OCI-LY3 (cell line): ENCODE data around the gene SLC17A6.

Source experiments
- H2AFZ ChIP-seq: fragments of 200-600, 300-600 bp; shearing (Covaris generic); 2 replicates; pipeline ENCODE4 v1.6.0; 2014; ENCODE audit warnings: antibody characterized with exemption, low read depth, low read length
- H3K27ac ChIP-seq: fragments of 200-600, 300-600 bp; sonication (generic); 2 replicates; pipeline ENCODE4 v1.5.1; 2014; ENCODE audit warnings: mild to moderate bottlenecking, low read length, moderate library complexity, mixed read lengths
- H3K27me3 ChIP-seq: fragments of 200-600, 300-600 bp; sonication (generic); 2 replicates; pipeline ENCODE4 v1.6.1; 2014; ENCODE audit warnings: low read depth, low read length, mixed read lengths
- H3K36me3 ChIP-seq: fragments of 200-600, 300-600 bp; sonication (generic); replicated peaks from 2 replicates; pipeline ENCODE3; 2014; ENCODE audit warnings: low read depth, low read length, mixed read lengths
- H3K4me1 ChIP-seq: fragments of 300-600, 200-600 bp; sonication (generic); 2 replicates; pipeline ENCODE4 v1.6.1; 2014; ENCODE audit warnings: low read length, mixed read lengths
- H3K4me2 ChIP-seq: fragments of 200-600, 300-600 bp; sonication (generic); 2 replicates; pipeline ENCODE4 v1.6.1; 2014; ENCODE audit warnings: low read length, mixed read lengths
- H3K4me3 ChIP-seq: fragments of 300-600, 200-600 bp; sonication (generic); 2 replicates; pipeline ENCODE4 v1.5.1; 2014; ENCODE audit warnings: antibody characterized with exemption, mild to moderate bottlenecking, low read length, moderate library complexity
- H3K79me2 ChIP-seq: fragments of 300-600, 200-600 bp; shearing (Covaris generic); 2 replicates; pipeline ENCODE4 v1.6.1; 2014; ENCODE audit warnings: mild to moderate bottlenecking, low read length, mixed read lengths
- H3K9ac ChIP-seq: fragments of 300-600, 200-600 bp; shearing (Covaris generic); 2 replicates; pipeline ENCODE4 v1.6.0; 2014; ENCODE audit warnings: mild to moderate bottlenecking, low read length, moderate library complexity
- H3K9me3 ChIP-seq: fragments of 200-600, 300-600 bp; shearing (Covaris generic); 2 replicates; pipeline ENCODE4 v1.6.1; 2014; ENCODE audit warnings: low read length, mixed read lengths; ENCODE audit not compliant: insufficient read depth
- H4K20me1 ChIP-seq: fragments of 200-600, 300-600 bp; sonication (generic); 2 replicates; pipeline ENCODE4 v1.6.1; 2016; ENCODE audit warnings: low read length, mixed read lengths; ENCODE audit not compliant: insufficient read depth
- CTCF ChIP-seq: fragments of 200-600, 300-600 bp; sonication (generic); IDR thresholded peaks from 2 replicates; pipeline ENCODE4 v1.5.1; 2014; ENCODE audit warnings: antibody characterized with exemption, low read length, low read depth
- EZH2phosphoT487 ChIP-seq: fragments of 200-600 bp; shearing (Covaris generic); IDR thresholded peaks from 2 replicates; pipeline ENCODE4 v1.6.1; 2018; ENCODE audit warnings: antibody characterized with exemption, mixed run types, low read depth

Gene SLC17A6

DNA sequence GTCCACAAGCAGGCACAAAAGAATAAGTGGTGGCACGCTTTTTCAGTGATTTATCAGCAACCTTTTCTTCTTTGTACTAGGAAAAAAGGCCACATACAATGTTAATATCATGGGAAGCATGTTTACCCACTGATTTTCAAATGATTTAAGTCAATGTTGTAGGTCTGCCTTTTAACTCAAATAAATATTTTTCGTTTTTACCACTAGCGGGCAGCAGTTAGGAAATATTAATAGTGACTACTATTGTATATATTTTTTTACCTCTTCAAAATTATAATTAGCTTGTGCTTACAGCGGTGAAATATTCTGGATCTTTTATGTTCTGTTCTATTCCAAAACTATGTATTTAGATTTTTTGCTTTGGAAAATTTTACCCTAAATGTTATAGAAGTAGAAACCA is 6.4 kb upstream of the SLC17A6 start:
- no peaks in the 10 kb centered on the region for H3K27me3 ChIP-seq
- peak; percentile 50 for TF ChIP-seq CTCF
- TF ChIP-seq EZH2phosphoT487: no peak
- no peaks in the 10 kb centered on the region for H3K79me2 ChIP-seq
- no peak overlapping the region for H2AFZ ChIP-seq
- no peaks in the 10 kb centered on the region for H4K20me1 ChIP-seq
- H3K4me2 ChIP-seq: no peak overlapping the region
- H3K9ac ChIP-seq: no peak overlapping the region
- H3K4me1 ChIP-seq: no peaks in the 10 kb centered on the region
- H3K27ac ChIP-seq: no peak overlapping the region
- H3K4me3 ChIP-seq: no peak overlapping the region
- H3K9me3 ChIP-seq: no peaks in the 10 kb centered on the region
- no peaks in the 10 kb centered on the region for H3K36me3 ChIP-seq

GRCh38 chr11:22336587-22336986 is 1.6 kb upstream of the SLC17A6 start:
- no peaks in the 10 kb centered on the region for H3K4me1 ChIP-seq
- H4K20me1 ChIP-seq: no peaks in the 10 kb centered on the region

GRCh38 chr11:22339611-22340010 is 1.4 kb downstream of the SLC17A6 start:
- Histone ChIP-seq H3K79me2 (no peaks in the 10 kb centered on the region), H3K27me3 (no peaks in the 10 kb centered on the region), H3K9me3 (no peaks in the 10 kb centered on the region), H3K4me3 (no peak overlapping the region), H3K4me1 (no peaks in the 10 kb centered on the region), H3K9ac (no peak overlapping the region), H3K36me3 (no peaks in the 10 kb centered on the region), H2AFZ (no peak overlapping the region), H4K20me1 (no peaks in the 10 kb centered on the region), H3K4me2 (no peak overlapping the region), H3K27ac (no peak overlapping the region)
- TF ChIP-seq CTCF (no peak), EZH2phosphoT487 (no peak)

More at GRCh38 chr11:22336587-22336986, 1.6 kb upstream of the SLC17A6 start:
- Histone ChIP-seq H3K4me3 (no peak overlapping the region), H3K4me2 (no peak overlapping the region), H3K36me3 (no peaks in the 10 kb centered on the region), H3K9ac (no peak overlapping the region), H3K27ac (no peak overlapping the region), H3K9me3 (no peaks in the 10 kb centered on the region), H3K27me3 (no peaks in the 10 kb centered on the region), H2AFZ (no peak overlapping the region), H3K79me2 (no peaks in the 10 kb centered on the region)
- TF ChIP-seq CTCF (no peak), EZH2phosphoT487 (no peak)

DNA sequence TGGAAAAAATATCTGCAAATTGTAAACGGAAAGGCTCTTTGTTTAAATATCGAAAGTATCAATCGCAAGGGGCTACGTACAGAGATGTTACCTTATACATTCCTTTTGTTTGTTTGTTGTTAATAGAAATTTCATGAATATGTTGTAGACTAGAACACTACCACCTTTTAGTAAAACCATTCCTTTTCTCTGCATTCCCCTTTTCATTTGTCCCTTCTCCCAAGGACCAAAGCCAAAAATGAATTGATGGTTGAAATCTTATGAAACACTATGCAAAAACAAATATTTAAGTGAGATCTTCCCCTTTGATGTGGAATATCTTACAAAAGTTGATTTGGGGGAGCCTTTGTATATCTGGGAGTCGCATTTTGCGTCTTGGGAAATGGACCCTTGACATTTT is 2.1 kb downstream of the SLC17A6 start:
- no peak overlapping the region for H2AFZ ChIP-seq
- H3K4me3 ChIP-seq: no peak overlapping the region
- no peak overlapping the region for H3K4me2 ChIP-seq
- no peaks in the 10 kb centered on the region for H3K27me3 ChIP-seq
- H3K4me1 ChIP-seq: no peaks in the 10 kb centered on the region
- TF ChIP-seq EZH2phosphoT487 (no peak), CTCF (no peak)
- no peaks in the 10 kb centered on the region for H4K20me1 ChIP-seq
- H3K9me3 ChIP-seq: no peaks in the 10 kb centered on the region
- H3K27ac ChIP-seq: no peak overlapping the region
- no peaks in the 10 kb centered on the region for H3K36me3 ChIP-seq
- no peaks in the 10 kb centered on the region for H3K79me2 ChIP-seq
- H3K9ac ChIP-seq: no peak overlapping the region
